SU-DHL-6 (cell line): ENCODE results near the gene ITPK1.

Experiments used
- H2AFZ ChIP-seq: fragments of 200-600 bp; sonication (generic); 2 replicates; pipeline ENCODE4 v1.6.1; 2014; ENCODE audit warnings: low read depth, mild to moderate bottlenecking, moderate library complexity, mixed read lengths, antibody characterized with exemption, low read length; ENCODE audit not compliant: severe bottlenecking
- H3F3A ChIP-seq: fragments of 200-600 bp; shearing (Covaris generic); 2 replicates; pipeline ENCODE4 v1.6.0; 2016; ENCODE audit warnings: antibody characterized with exemption, mild to moderate bottlenecking; ENCODE audit not compliant: insufficient read depth
- H3K27ac ChIP-seq: fragments of 200-600 bp; sonication (generic); 2 replicates; pipeline ENCODE4 v1.5.1; 2016; ENCODE audit warnings: low read depth, mild to moderate bottlenecking, low read length, moderate library complexity, mixed read lengths
- H3K27me3 ChIP-seq: fragments of 200-600 bp; sonication (generic), shearing (Covaris generic); 2 replicates; pipeline ENCODE4 v1.6.0; 2014; ENCODE audit warnings: mild to moderate bottlenecking, low read length
- H3K36me3 ChIP-seq: fragments of 200-600 bp; sonication (generic); 2 replicates; pipeline ENCODE4 v1.6.1; 2014; ENCODE audit warnings: mild to moderate bottlenecking, low read length, mixed read lengths
- H3K4me2 ChIP-seq: fragments of 300-600, 200-600 bp; shearing (Covaris generic), sonication (generic); 2 replicates; pipeline ENCODE4 v1.6.0; 2014; ENCODE audit warnings: low read length, low read depth, mild to moderate bottlenecking; ENCODE audit not compliant: poor library complexity, severe bottlenecking
- H3K4me3 ChIP-seq: fragments of 200-600 bp; sonication (generic); 2 replicates; pipeline ENCODE4 v1.5.1; 2014; ENCODE audit warnings: antibody characterized with exemption, low read length, mild to moderate bottlenecking, mixed read lengths; ENCODE audit not compliant: insufficient read depth, poor library complexity, severe bottlenecking
- H3K79me2 ChIP-seq: fragments of 200-600 bp; sonication (generic); 2 replicates; pipeline ENCODE4 v1.6.1; 2014; ENCODE audit warnings: mild to moderate bottlenecking, low read length, moderate library complexity; ENCODE audit not compliant: insufficient read depth
- H3K9ac ChIP-seq: fragments of 200-600 bp; sonication (generic); 2 replicates; pipeline ENCODE4 v1.7.0; 2014; ENCODE audit warnings: mild to moderate bottlenecking, low read length
- H3K9me2 ChIP-seq: fragments of 200-600 bp; sonication (generic); replicated peaks from 2 replicates; pipeline ENCODE4 v1.6.1; 2014; ENCODE audit warnings: low read length; ENCODE audit not compliant: insufficient read depth
- H3K9me3 ChIP-seq: fragments of 200-600 bp; sonication (generic); 2 replicates; pipeline ENCODE4 v1.6.1; 2014; ENCODE audit warnings: low read length, mixed read lengths; ENCODE audit not compliant: insufficient read depth
- H4K20me1 ChIP-seq: fragments of 200-600 bp; sonication (generic); 2 replicates; pipeline ENCODE4 v1.6.1; 2014; ENCODE audit warnings: low read depth, mild to moderate bottlenecking, antibody characterized with exemption, low read length, moderate library complexity, mixed read lengths
- CTCF ChIP-seq: fragments of 200-600 bp; sonication (generic); IDR thresholded peaks from one replicate; pipeline ENCODE4 v1.5.1; 2017; ENCODE audit warnings: antibody characterized with exemption, mild to moderate bottlenecking, low read length, moderate library complexity; ENCODE audit not compliant: insufficient read depth, poor library complexity, severe bottlenecking
- EZH2phosphoT487 ChIP-seq: fragments of 200-600 bp; sonication (generic), shearing (Covaris generic); conservative IDR thresholded peaks from 2 replicates; pipeline ENCODE4 v1.6.1; 2018; ENCODE audit warnings: mild to moderate bottlenecking, antibody characterized with exemption, low read length, moderate library complexity, mixed read lengths

ITPK1 gene

GRCh38 chr14:92890830-92891588 lies 224.7 kb downstream of the ITPK1 start:
- H2AFZ ChIP-seq: no peak overlapping the region
- no peaks in the 10 kb centered on the region for H3K79me2 ChIP-seq
- TF ChIP-seq CTCF: no peak
- no peak for TF ChIP-seq EZH2phosphoT487
- H3K4me2 ChIP-seq: no peak overlapping the region
- H3F3A ChIP-seq: no peaks in the 10 kb centered on the region
- H3K27ac ChIP-seq: no peak overlapping the region
- H3K4me3 ChIP-seq: no peak overlapping the region
- H3K9me3 ChIP-seq: 0 out of 2 replicates have a peak, but pooled peaks cover 6% of the 10 kb centered on the region
- H3K27me3 ChIP-seq: no peaks in the 10 kb centered on the region
- H3K9ac ChIP-seq: no peak overlapping the region
- H3K9me2 ChIP-seq: no peaks in the 10 kb centered on the region
- no peaks in the 10 kb centered on the region for H4K20me1 ChIP-seq
- no peaks in the 10 kb centered on the region for H3K36me3 ChIP-seq

- Histone ChIP-seq H3K27me3 (no peaks in the 10 kb centered on the region), H3K4me3 (no peak overlapping the region), H3K9me3 (0 out of 2 replicates have a peak, but pooled peaks cover 6% of the 10 kb centered on the region), H3K27ac (no peak overlapping the region), H2AFZ (no peak overlapping the region), H3K36me3 (no peaks in the 10 kb centered on the region), H3K4me2 (no peak overlapping the region), H3F3A (no peaks in the 10 kb centered on the region), H3K9me2 (no peaks in the 10 kb centered on the region), H4K20me1 (no peaks in the 10 kb centered on the region), H3K79me2 (no peaks in the 10 kb centered on the region), H3K9ac (no peak overlapping the region)
- TF ChIP-seq CTCF: no peak
- no peak for TF ChIP-seq EZH2phosphoT487
Measured at GRCh38 chr14:92888896-92889295, 226.8 kb downstream of the ITPK1 start.

- Histone ChIP-seq H3K9ac (no peak overlapping the region), H3K9me2 (no peaks in the 10 kb centered on the region), H4K20me1 (no peaks in the 10 kb centered on the region), H2AFZ (no peak overlapping the region), H3K79me2 (no peaks in the 10 kb centered on the region), H3K36me3 (no peaks in the 10 kb centered on the region), H3K27me3 (no peaks in the 10 kb centered on the region), H3K4me3 (no peak overlapping the region), H3F3A (no peaks in the 10 kb centered on the region), H3K9me3 (no peaks in the 10 kb centered on the region), H3K27ac (no peak overlapping the region), H3K4me2 (no peak overlapping the region)
- TF ChIP-seq CTCF (no peak), EZH2phosphoT487 (no peak)
Measured at GRCh38 chr14:92887157-92887556, 228.6 kb downstream of the ITPK1 start.
